CD4-positive, alpha-beta T cell treated with Interleukin-1 beta for 1 hour (primary cell): Measurements from ENCODE around the gene ZNF732.
"Not testable (repeated sequence)": the region's sequence is repeated elsewhere in the genome, so short reads cannot be mapped to it uniquely, and the experiment has no call there.

Experiments
- DNase-seq, 2 donors: peaks; one replicate each; pipeline ENCODE4 v3.0.0-alpha.2; 2020 to 2022

The ZNF732 gene

DNA sequence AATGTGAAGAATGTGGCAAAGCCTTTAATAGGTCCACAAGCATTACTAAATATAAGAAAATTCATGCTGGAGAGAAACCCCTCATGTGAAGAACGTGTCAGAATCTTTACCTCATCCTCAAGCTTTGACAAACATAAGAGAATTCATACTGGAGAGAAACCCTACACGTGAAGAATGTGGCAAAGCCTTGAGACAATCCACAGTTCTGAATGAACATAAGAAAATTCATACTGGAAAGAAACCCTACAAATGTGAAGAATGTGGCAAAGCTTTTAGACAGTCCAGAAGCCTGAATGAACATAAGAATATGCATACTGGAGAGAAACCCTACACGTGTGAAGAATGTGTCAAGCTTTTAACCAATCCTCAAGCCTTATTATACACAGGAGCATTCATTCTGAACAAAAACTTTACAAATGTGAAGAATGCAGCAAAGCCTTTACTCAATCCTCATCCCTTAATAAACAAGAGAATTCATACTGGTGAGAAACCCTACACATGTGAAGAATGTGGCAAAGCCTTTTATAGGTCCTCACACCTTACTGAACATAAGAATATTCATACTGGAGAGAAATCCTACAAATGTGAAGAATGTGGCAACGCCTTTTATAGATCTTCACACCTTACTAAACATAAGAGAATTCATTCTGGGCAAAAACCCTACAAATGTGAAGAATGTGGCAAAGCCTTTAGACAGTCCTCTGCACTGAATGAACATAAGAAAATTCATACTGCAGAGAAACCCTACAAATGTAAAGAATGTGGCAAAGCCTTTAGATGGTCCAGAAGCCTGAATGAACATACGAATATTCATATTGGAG lies 51.1 kb downstream of the ZNF732 start:
- DNase-seq, result no peak

DNA sequence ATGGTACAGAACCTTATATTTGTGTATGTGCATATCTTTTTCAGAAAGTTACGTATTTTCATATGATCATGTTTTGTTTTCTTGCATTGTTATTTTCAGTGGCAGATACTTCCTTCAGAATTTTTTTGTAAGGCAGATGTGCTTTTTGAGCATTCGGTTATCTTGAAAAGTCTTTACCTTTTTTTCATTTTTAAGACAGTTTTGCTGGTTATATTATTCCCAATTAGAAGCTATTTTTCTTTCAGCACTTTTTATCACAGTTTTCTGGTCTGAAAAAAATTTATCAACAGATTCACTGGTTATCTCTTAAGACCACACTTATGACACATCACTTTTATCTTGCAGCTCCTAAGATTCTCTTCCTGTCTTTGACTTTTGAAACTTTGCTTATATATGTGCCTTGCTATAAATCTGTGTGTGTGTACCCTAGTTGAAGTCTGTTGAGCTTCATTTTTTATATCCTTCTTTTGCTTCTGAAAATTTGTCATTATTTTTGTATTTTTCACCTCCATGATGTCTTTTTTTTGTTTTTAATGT lies 53.1 kb downstream of the ZNF732 start:
- DNase-seq, result no peak

DNA sequence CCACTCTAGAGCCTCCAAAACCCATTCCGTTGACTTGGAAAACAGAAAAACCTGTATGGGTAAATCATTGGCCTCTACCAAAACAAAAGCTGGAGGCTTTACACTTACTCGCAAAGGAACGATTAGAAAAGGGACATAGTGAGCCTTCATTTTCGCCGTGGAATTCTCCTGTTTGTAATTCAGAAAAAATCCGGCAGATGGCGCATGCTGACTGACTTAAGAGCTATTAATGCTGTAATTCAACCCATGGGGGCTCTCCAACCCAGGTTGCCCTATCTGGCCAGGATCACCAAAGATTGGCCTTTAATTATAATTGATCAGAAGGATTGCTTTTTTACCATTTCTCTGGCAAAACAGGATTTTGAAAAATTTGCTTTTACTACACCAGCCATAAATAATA lies 60.8 kb downstream of the ZNF732 start:
- peak; percentile 43 to 76 for DNase-seq

DNA sequence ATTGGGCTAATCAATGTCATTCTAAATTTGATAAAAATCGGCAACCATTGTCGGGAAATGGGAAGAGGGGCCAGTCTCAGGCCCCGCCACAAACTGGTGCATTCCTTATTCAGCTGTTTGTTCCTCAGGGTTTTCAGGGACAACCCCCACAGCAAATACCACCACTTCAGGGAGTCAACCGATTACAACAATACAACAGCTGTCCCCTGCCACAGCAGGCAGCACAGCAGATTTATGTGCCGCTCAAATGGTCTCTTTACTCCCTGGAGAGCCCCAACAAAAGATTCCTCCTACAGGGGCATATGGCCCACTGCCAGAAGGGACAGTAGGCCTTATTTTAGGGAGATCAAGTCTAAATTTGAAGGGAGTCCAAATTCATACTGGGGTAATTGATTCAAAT lies 61.8 kb downstream of the ZNF732 start:
- no peak for DNase-seq

DNA sequence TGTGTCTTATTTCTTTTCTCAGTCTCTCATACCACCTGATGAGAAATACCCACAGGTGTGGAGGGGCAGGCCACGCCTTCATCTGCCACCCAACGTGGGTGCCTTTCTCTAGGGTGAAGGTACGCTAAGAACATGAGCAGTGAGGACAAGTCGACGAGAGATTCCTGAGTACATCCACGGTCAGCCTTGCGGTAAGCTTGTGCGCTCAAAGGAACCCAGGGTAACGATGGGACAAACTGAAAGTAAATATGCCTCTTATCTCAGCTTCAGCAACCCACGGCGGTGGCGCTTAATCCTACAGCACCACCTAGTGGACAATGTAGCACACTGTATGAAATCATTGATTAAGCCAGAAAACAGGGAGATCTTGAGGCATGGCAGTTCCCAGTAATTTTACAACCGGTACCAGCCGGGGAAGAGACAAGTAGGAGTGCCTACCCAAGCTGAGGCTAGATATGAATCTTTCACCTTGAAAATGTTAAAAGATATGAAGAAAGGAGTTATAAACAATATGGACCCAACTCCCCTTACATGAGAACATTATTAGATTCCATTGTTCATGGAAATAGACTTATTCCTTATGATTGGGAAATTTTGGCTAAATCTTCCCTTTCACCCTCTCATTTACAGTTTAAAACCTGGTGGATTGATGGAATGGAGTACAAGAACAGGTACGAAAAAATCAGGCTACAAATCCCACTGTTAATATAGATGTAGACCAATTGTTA lies 63.0 kb downstream of the ZNF732 start:
- peak; percentile 74 to 81 for DNase-seq

DNA sequence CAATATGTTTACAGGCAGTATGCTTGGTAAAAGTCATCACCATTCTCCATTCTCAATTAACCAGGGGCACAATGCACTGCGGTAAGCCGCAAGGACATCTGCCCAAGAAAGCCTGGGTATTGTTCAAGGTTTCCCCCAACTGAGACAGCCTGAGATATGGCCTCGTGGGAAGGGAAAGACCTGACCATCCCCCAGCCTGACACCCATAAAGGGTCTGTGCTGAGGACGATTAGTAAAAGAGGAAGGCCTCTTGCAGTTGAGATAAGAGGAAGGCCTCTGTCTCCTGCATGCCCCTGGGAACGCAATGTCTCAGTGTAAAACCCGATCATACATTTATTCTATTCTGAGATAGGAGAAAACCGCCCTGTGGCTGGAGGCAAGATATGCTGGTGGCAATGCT lies 63.9 kb downstream of the ZNF732 start:
- DNase-seq, result not testable (repeated sequence)

DNA sequence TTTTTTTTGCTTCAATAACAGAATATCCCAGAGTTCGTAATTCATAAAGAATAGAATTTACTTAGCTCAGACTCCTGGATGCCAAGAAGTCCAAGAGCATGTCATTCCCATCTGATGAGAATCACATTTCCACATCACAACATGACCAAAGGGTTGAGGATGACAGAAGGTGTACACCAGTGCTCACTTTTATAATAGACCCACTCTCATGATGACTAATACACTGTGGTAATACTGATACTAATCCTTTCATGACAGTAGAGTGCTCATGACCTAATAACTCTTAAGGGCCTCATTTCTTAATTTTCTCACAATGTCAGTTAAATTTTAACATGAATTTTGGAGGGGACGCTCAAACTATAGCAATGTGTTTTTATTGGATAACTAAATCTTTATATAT lies 69.2 kb downstream of the ZNF732 start:
- DNase-seq, result no peak

DNA sequence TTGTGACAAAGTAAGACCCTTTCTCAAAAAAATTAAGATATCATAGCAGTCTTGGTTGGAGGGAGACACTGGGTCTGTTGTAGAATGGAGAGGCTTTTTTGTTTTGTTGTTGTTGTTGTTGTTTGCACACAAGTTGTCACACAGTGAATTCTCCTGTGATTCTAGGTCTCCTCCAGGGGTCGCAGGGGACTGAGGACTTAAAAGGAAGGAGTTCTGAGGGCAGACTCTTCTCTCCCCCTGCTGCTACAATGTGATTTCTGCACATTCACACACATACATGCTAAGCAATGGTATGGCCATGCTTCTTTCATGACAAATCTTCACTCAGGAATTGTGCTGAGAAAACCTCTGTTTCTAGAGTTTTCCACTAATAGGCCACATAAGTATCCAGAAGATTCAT lies 71.1 kb downstream of the ZNF732 start:
- no peak for DNase-seq

DNA sequence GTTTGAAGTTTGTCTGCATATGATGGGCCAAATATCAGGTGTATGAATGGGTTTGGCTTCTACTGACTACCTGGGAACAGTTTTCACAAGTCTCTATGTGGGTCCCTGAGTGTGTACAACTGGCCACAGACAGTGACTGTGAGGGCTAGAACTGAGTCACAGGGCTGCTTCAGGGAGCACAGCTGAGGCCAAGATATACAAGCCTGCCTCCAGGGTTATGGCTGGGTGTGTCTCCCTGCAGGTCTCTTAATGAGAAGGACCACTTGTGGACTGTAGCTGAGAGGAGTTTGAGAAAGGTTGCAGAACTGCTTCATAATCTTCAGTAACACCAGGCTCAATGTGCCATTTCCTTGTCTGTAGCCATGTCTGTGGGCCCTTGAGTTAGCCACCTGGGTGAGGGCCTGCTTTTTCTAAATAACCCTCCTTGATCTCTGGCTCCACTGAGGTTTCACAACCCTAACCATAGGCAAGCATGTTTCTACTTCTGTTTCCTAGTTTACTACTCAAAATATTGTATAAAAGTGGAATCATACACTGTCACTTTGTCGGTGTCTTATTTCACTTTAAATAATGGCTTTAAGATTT lies 81.3 kb downstream of the ZNF732 start:
- DNase-seq, result no peak
